Measurements from ENCODE around the gene KRTAP9-9.

DNA sequence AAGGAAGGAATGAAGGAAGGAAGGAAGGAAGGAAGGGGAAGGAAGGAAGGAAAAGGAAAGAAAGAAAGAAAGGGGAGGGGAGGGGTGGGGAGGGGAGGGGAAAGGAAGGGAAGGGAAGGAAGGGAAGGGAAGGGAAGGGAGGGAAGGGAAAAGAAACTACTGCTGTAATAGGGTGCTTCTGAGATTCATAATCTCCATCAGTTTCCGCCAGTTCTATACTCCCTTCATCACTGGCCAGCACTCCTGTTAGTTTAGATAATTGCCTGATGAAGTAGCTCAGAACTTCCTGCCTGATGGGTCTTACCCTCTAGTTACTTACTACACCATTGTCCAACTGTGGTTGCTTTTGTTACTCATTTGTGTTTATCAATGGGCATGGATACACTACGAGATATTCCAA is 8.0 kb downstream of the KRTAP9-9 start:
- TF ChIP-seq POLR2A (IDR thresholded peaks at IDR 0.05; ENCODE audit: low read length) (no peak), GATA1 (IDR thresholded peaks at IDR 0.05; ENCODE audit: low read depth, low read length) (no peak)

Measured in erythroblast (primary cell).